Mesendoderm (in vitro differentiated cells): ENCODE data around the gene DTNB.
"Not testable (repeated sequence)": the region's sequence is repeated elsewhere in the genome, so short reads cannot be mapped to it uniquely, and the experiment has no call there.

Experiments
- DNase-seq: peaks from one replicate; pipeline ENCODE4 v3.0.0; 2013
- H2AK5ac ChIP-seq: 2 replicates; pipeline ENCODE4 v1.6.1; 2013; ENCODE audit warnings: low read length, inconsistent platforms
- H2BK120ac ChIP-seq: 2 replicates; pipeline ENCODE4 v1.6.1; 2013; ENCODE audit warnings: low read depth, mild to moderate bottlenecking, low read length, moderate library complexity, mixed read lengths
- H2BK15ac ChIP-seq: replicated peaks from 2 replicates; pipeline ENCODE4 v1.6.1; 2013; ENCODE audit warnings: low read depth, mild to moderate bottlenecking, moderate library complexity
- H2BK5ac ChIP-seq: 2 replicates; pipeline ENCODE4 v1.6.1; 2013; ENCODE audit warnings: low read length, inconsistent platforms
- H3K18ac ChIP-seq: 2 replicates; pipeline ENCODE4 v1.6.1; 2013; ENCODE audit warnings: mild to moderate bottlenecking, low read length, mixed read lengths
- H3K23ac ChIP-seq: one replicate; pipeline ENCODE4 v1.6.1; 2013; ENCODE audit warnings: low read length
- H3K27ac ChIP-seq: 2 replicates; pipeline ENCODE4 v1.5.1; 2013; ENCODE audit warnings: low read depth, mild to moderate bottlenecking, inconsistent platforms, low read length, moderate library complexity
- H3K27me3 ChIP-seq: 2 replicates; pipeline ENCODE4 v1.6.1; 2013; ENCODE audit warnings: low read length, control low read depth, mild to moderate bottlenecking, inconsistent platforms; ENCODE audit not compliant: insufficient read depth, poor library complexity
- H3K36me3 ChIP-seq: 2 replicates; pipeline ENCODE4 v1.6.1; 2013; ENCODE audit warnings: low read length, inconsistent platforms; ENCODE audit not compliant: control insufficient read depth, insufficient read depth
- H3K4ac ChIP-seq: one replicate; pipeline ENCODE4 v1.6.1; 2013; ENCODE audit warnings: low read depth, mild to moderate bottlenecking, low read length, moderate library complexity
- H3K4me1 ChIP-seq: 2 replicates; pipeline ENCODE4 v1.6.1; 2013; ENCODE audit warnings: low read depth, low read length, inconsistent platforms; ENCODE audit not compliant: control insufficient read depth
- H3K4me2 ChIP-seq: 2 replicates; pipeline ENCODE4 v1.6.1; 2013; ENCODE audit warnings: low read length
- H3K4me3 ChIP-seq: 2 replicates; pipeline ENCODE4 v1.5.1; 2013; ENCODE audit warnings: mild to moderate bottlenecking, low read length
- H3K56ac ChIP-seq: one replicate; pipeline ENCODE4 v1.6.1; 2013; ENCODE audit warnings: low read length
- H3K79me1 ChIP-seq: 2 replicates; pipeline ENCODE4 v1.6.1; 2013; ENCODE audit warnings: low read length, inconsistent platforms
- H3K79me2 ChIP-seq: 2 replicates; pipeline ENCODE4 v1.6.1; 2013; ENCODE audit warnings: mild to moderate bottlenecking, low read length; ENCODE audit not compliant: control insufficient read depth, insufficient read depth
- H3K9ac ChIP-seq: 2 replicates; pipeline ENCODE4 v1.6.1; 2013; ENCODE audit warnings: low read length, inconsistent platforms
- H4K5ac ChIP-seq: one replicate; pipeline ENCODE4 v1.6.1; 2013; ENCODE audit warnings: low read length
- H4K8ac ChIP-seq: one replicate; pipeline ENCODE4 v1.6.1; 2013; ENCODE audit warnings: low read depth, mild to moderate bottlenecking, control low read depth, low read length, moderate library complexity
- WGBS: extraction: QIAGEN DNeasy Blood & Tissue Kit; methylation state at CpG from one replicate; pipeline ENCODE4 v1.1.7; 2013; ENCODE audit warnings: low lambda C conversion rate, missing lambda C conversion rate; ENCODE audit not compliant: insufficient coverage; ENCODE audit errors: extremely low coverage; 5-methylcytosine and 5-hydroxymethylcytosine counted together

Gene DTNB

DNA sequence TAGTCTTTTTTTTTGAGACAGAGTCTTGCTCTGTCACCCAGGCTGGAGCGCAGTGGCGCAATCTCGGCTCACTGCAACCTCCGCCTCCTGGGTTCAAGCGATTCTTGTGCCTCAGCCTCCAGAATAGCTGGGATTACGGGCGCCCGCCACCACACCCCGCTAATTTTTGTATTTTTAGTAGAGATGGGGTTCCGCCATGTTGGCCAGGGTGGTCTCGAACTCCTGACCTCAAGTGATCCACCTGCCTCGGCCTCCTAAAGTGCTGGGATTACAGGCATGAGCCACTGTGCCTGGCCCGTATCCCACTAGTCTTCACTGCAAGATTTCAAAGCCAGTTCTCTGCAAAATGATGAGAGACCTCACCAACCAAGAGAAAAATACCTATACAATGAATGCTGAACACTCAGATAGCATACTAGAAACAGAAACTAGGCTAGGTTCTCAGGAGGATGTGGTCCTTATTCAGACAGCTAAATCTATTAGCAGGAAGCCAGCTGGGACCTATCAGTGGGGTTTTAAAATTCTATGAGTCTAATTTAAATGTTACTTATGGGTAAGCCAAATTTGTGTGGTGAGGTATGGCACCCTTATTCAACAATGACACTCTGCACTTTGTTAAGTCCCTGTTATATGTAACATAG, 270.1 kb downstream of the DTNB start:
- not testable (repeated sequence) for H2BK15ac ChIP-seq, H3K36me3 ChIP-seq, H4K8ac ChIP-seq, H3K4me3 ChIP-seq, H3K4me1 ChIP-seq, H3K4ac ChIP-seq, H2AK5ac ChIP-seq, H4K5ac ChIP-seq, H3K27me3 ChIP-seq, H3K4me2 ChIP-seq, H2BK5ac ChIP-seq, H3K79me2 ChIP-seq, H3K27ac ChIP-seq, H3K79me1 ChIP-seq, H3K56ac ChIP-seq, H3K23ac ChIP-seq, H3K9ac ChIP-seq, H3K18ac ChIP-seq, H2BK120ac ChIP-seq, DNase-seq
- no CpG with 5 or more reads among the region's 13 CpGs for WGBS

DNA sequence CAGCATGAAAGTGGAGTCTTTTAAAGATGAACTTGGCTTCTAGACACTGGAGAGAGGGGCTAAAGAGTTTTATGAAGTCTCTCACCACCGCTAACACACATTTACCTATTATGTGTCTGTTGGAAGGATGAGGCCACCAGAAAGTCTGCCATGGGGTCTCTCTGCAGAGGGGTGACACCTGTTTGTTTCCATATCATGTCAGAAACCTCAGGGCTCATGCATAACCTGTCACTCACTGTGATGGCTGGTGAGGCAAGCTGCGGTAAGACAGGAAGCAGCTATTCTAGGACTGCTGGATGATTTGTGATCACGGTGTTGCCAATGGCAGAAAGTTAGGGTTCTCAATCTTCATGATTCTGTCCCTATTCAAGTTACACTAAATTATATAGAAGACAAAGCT, 270.9 kb downstream of the DTNB start:
- Histone ChIP-seq H2AK5ac (no peak overlapping the region), H3K79me1 (no peaks in the 10 kb centered on the region), H3K4me3 (no peak overlapping the region), H3K4ac (no peak overlapping the region), H3K27ac (no peak overlapping the region), H3K18ac (no peak overlapping the region), H3K36me3 (no peaks in the 10 kb centered on the region), H3K4me2 (no peak overlapping the region), H4K8ac (no peak overlapping the region), H3K56ac (no peak overlapping the region), H3K4me1 (no peaks in the 10 kb centered on the region), H2BK120ac (no peak overlapping the region), H3K23ac (no peak overlapping the region), H3K9ac (no peak overlapping the region), H2BK5ac (no peak overlapping the region), H3K79me2 (no peaks in the 10 kb centered on the region), H3K27me3 (no peaks in the 10 kb centered on the region), H4K5ac (no peak overlapping the region), H2BK15ac (no peak overlapping the region)
- no peak for DNase-seq
- no CpG with 5 or more reads among the region's 3 CpGs for WGBS

DNA sequence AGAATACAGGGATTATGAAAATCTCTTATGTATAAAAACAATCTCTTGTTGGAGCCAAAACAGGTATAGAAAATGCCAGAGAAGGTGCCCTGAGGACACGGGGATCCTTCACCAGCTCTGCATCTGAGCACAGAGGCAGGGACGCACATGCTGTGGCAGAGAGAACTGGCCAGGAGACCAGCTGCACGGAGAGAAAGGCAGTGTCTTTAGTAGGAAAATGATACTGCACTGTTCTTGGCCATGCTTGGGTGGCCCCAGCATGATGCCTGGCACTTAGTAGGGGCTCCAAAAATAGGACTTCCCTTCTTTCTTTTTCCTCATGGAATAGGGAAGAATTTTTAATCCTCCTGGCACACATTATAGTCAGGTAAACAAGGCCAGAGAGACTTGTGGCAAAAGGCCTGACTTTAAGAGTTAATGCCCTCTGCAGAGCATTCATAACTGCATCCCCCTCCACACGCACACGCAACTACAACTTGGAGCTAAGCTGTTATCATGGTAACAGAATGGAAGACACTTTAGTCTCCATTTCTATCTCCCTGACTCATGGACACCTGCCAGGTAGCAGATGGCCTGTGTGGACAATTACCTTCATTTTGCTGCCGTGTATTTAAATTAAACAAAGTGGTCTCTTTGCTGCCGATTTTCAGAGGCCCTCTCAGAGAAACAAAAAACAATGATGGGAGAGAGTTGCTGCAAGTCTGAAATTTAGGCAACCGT, 271.9 kb downstream of the DTNB start:
- no peak overlapping the region for H3K18ac ChIP-seq
- H3K79me2 ChIP-seq: no peaks in the 10 kb centered on the region
- no peak for DNase-seq
- no peaks in the 10 kb centered on the region for H3K27me3 ChIP-seq
- H3K79me1 ChIP-seq: no peaks in the 10 kb centered on the region
- no peak overlapping the region for H3K56ac ChIP-seq
- H2BK15ac ChIP-seq: no peak overlapping the region
- no peak overlapping the region for H3K4ac ChIP-seq
- no peak overlapping the region for H4K5ac ChIP-seq
- H3K4me2 ChIP-seq: no peak overlapping the region
- no peak overlapping the region for H2BK5ac ChIP-seq
- H2AK5ac ChIP-seq: no peak overlapping the region
- no peak overlapping the region for H4K8ac ChIP-seq
- no CpG with 5 or more reads among the region's 8 CpGs for WGBS
- H3K9ac ChIP-seq: no peak overlapping the region
- no peak overlapping the region for H2BK120ac ChIP-seq
- no peak overlapping the region for H3K23ac ChIP-seq
- no peaks in the 10 kb centered on the region for H3K4me1 ChIP-seq
- no peak overlapping the region for H3K27ac ChIP-seq
- no peaks in the 10 kb centered on the region for H3K36me3 ChIP-seq
- H3K4me3 ChIP-seq: no peak overlapping the region

DNA sequence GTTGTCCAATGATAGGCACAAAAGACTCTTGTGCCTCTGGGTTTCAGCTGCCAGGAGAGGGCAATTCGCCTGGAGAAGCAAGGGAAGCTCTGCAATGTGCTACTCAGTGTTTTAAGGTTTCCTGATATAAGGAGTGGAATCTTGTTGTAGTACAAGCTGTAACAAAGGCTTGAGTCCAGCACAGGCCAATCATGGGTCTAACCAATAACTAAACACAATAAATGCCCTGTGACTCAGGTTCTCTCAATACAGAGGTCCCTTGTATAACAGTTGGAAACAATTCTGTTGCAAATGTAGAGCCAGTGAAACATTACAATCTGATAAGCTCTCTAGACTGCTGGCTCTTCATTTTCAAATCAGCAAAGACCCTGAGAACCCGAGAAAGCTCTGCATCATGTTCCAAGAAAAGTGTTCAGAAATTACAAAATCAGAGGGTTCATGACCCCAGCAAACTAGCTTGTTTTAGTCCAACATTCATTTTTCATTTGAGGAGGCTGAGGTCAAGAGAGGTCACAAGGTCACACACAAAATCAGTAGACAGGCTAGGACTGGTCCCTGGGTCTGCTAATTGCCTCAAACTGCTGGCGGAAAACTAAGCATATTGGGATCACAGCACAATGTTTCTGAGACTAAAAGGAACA, 272.7 kb downstream of the DTNB start:
- H3K36me3 ChIP-seq: no peaks in the 10 kb centered on the region
- no peak overlapping the region for H2AK5ac ChIP-seq
- H3K9ac ChIP-seq: no peak overlapping the region
- no peak overlapping the region for H4K5ac ChIP-seq
- H3K79me2 ChIP-seq: no peaks in the 10 kb centered on the region
- H2BK120ac ChIP-seq: no peak overlapping the region
- no CpG with 5 or more reads among the region's 3 CpGs for WGBS
- H3K4me3 ChIP-seq: no peak overlapping the region
- H2BK5ac ChIP-seq: no peak overlapping the region
- no peak overlapping the region for H3K4me2 ChIP-seq
- no peaks in the 10 kb centered on the region for H3K79me1 ChIP-seq
- no peak overlapping the region for H3K18ac ChIP-seq
- H4K8ac ChIP-seq: no peak overlapping the region
- H3K23ac ChIP-seq: no peak overlapping the region
- H3K4ac ChIP-seq: no peak overlapping the region
- H3K27ac ChIP-seq: no peak overlapping the region
- no peaks in the 10 kb centered on the region for H3K27me3 ChIP-seq
- no peak overlapping the region for H2BK15ac ChIP-seq
- no peak for DNase-seq
- H3K4me1 ChIP-seq: no peaks in the 10 kb centered on the region
- H3K56ac ChIP-seq: no peak overlapping the region

DNA sequence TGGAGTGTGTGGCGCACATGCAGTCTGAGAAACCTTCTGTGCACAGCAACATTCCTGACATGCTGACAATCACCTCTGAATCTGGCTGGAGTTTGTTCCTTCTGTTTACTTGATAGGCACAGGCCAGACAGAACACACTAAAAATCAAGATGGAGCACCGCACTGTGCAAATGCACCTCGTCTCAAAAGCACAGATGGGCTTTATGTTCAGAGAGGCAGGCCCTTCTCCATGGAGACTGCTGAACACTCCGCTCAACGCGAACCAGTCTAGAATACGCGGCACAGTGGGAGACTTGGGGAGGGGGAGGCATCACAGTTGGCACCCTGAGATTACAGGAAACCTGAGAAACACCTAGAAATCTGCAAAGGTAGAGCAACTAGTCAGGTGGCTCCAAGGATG, 273.2 kb downstream of the DTNB start:
- H3K23ac ChIP-seq: no peak overlapping the region
- WGBS: no CpG with 5 or more reads among the region's 8 CpGs
- H3K18ac ChIP-seq: no peak overlapping the region
- no peak for DNase-seq
- no peaks in the 10 kb centered on the region for H3K36me3 ChIP-seq
- H3K4ac ChIP-seq: no peak overlapping the region
- H3K4me2 ChIP-seq: no peak overlapping the region
- H3K9ac ChIP-seq: no peak overlapping the region
- no peaks in the 10 kb centered on the region for H3K79me1 ChIP-seq
- no peak overlapping the region for H4K8ac ChIP-seq
- H2BK5ac ChIP-seq: no peak overlapping the region
- no peaks in the 10 kb centered on the region for H3K4me1 ChIP-seq
- no peak overlapping the region for H2BK120ac ChIP-seq
- no peak overlapping the region for H2BK15ac ChIP-seq
- no peaks in the 10 kb centered on the region for H3K79me2 ChIP-seq
- no peak overlapping the region for H3K4me3 ChIP-seq
- no peaks in the 10 kb centered on the region for H3K27me3 ChIP-seq
- no peak overlapping the region for H3K56ac ChIP-seq
- H4K5ac ChIP-seq: no peak overlapping the region
- no peak overlapping the region for H3K27ac ChIP-seq
- H2AK5ac ChIP-seq: no peak overlapping the region
